CD14-positive monocyte (primary cell): Measurements from ENCODE around the gene BTAF1. TPM values are rescaled to one million over a fixed set of nuclear protein-coding genes. Genes with fewer than 3 reads are reported as not detected.

Experiments used
- DNase-seq, 3 donors: peaks; one replicate each; pipeline ENCODE4 v3.0.0-alpha.2; 2011 to 2022
- H2AFZ ChIP-seq: 2 replicates; pipeline ENCODE4 v1.6.0; 2012; ENCODE audit warnings: mild to moderate bottlenecking, low read depth, low read length, inconsistent platforms; ENCODE audit not compliant: insufficient read depth, poor library complexity, severe bottlenecking
- H3K27ac ChIP-seq, 2 donors: 1 replicate in 1 of 2; 2 replicates in 1 of 2; pipeline ENCODE4 v1.5.1; 2012 to 2013; ENCODE audit warnings: low read length in 2 of 2, control low read depth in 1 of 2, inconsistent platforms in 1 of 2, low read depth in 1 of 2, mild to moderate bottlenecking in 1 of 2
- H3K27me3 ChIP-seq, 2 donors: one replicate each; pipeline versions ENCODE4 v1.6.0 to v1.6.1; 2011 to 2013; ENCODE audit warnings: low read length in 2 of 2; ENCODE audit not compliant: control insufficient read depth in 2 of 2, insufficient read depth in 2 of 2
- H3K36me3 ChIP-seq, 2 donors: replicated peaks in 1 of 2; 1 replicate in 1 of 2; 2 replicates in 1 of 2; pipeline versions ENCODE4 v1.5.1 to v1.6.1; 2012 to 2013; ENCODE audit warnings: low read length in 2 of 2, control low read depth in 1 of 2, inconsistent platforms in 1 of 2, mild to moderate bottlenecking in 1 of 2; ENCODE audit not compliant: insufficient read depth in 2 of 2, control insufficient read depth in 1 of 2
- H3K4me1 ChIP-seq, 2 donors: 1 replicate in 1 of 2; 2 replicates in 1 of 2; pipeline versions ENCODE4 v1.5.1 to v1.6.1; 2012 to 2013; ENCODE audit warnings: low read length in 2 of 2, control low read depth in 1 of 2, inconsistent platforms in 1 of 2, mild to moderate bottlenecking in 1 of 2, moderate library complexity in 1 of 2; ENCODE audit not compliant: insufficient read depth in 2 of 2, control insufficient read depth in 1 of 2
- H3K4me2 ChIP-seq: replicated peaks from 2 replicates; pipeline ENCODE3; 2012; ENCODE audit warnings: low read length, moderate library complexity, mild to moderate bottlenecking; ENCODE audit not compliant: poor library complexity, severe bottlenecking; ENCODE audit errors: extremely low read depth
- H3K4me3 ChIP-seq, 3 experiments: fragments of 200-600 bp in 1 of 3; sonication (generic) in 1 of 3; replicated peaks in 1 of 3; 1 replicate in 2 of 3; 2 replicates in 1 of 3; pipeline ENCODE4 v1.5.1; 2011 to 2013; ENCODE audit warnings: low read length in 3 of 3, mild to moderate bottlenecking in 3 of 3, control low read depth in 2 of 3, low read depth in 2 of 3, inconsistent platforms in 1 of 3, moderate library complexity in 1 of 3
- H3K79me2 ChIP-seq: 2 replicates; pipeline ENCODE4 v1.6.0; 2012; ENCODE audit warnings: mild to moderate bottlenecking, control low read depth, inconsistent platforms, low read length, moderate library complexity; ENCODE audit not compliant: insufficient read depth
- H3K9ac ChIP-seq: 2 replicates; pipeline ENCODE4 v1.6.0; 2017; ENCODE audit warnings: low read length, mild to moderate bottlenecking; ENCODE audit not compliant: insufficient read depth, poor library complexity, severe bottlenecking
- H3K9me3 ChIP-seq, 2 donors: replicated peaks in 1 of 2; 1 replicate in 1 of 2; 2 replicates in 1 of 2; pipeline versions ENCODE4 v1.5.1 to v1.6.1; 2012 to 2013; ENCODE audit warnings: low read length in 2 of 2, control low read depth in 1 of 2; ENCODE audit not compliant: control insufficient read depth in 1 of 2, insufficient read depth in 1 of 2
- H4K20me1 ChIP-seq: 2 replicates; pipeline ENCODE4 v1.6.0; 2012; ENCODE audit warnings: mild to moderate bottlenecking, low read length, control low read depth, moderate library complexity; ENCODE audit not compliant: insufficient read depth
- H3K27ac Mint-ChIP-seq, 7 donors: one replicate each; pipeline ENCODE4 v1.8.0; 2020; ENCODE audit warnings: mild to moderate bottlenecking in 7 of 7, mixed read lengths in 7 of 7, moderate library complexity in 6 of 7, inconsistent platforms in 2 of 7
- H3K27me3 Mint-ChIP-seq, 3 donors: one replicate each; pipeline ENCODE4 v1.8.0; 2021 to 2022; ENCODE audit warnings: low read depth in 3 of 3, mild to moderate bottlenecking in 3 of 3, mixed read lengths in 3 of 3, moderate library complexity in 3 of 3, inconsistent platforms in 1 of 3
- H3K36me3 Mint-ChIP-seq, 2 donors: one replicate each; pipeline ENCODE4 v1.8.0; 2020; ENCODE audit warnings: mixed read lengths in 2 of 2, inconsistent platforms in 1 of 2, mild to moderate bottlenecking in 1 of 2
- H3K4me1 Mint-ChIP-seq: one replicate; pipeline ENCODE4 v1.8.0; 2020; ENCODE audit warnings: mild to moderate bottlenecking, mixed read lengths
- H3K4me3 Mint-ChIP-seq, 2 donors: one replicate each; pipeline ENCODE4 v1.8.0; 2020; ENCODE audit warnings: mild to moderate bottlenecking in 2 of 2, mixed read lengths in 2 of 2, moderate library complexity in 1 of 2
- H3K9me3 Mint-ChIP-seq, 7 donors: one replicate each; pipeline ENCODE4 v1.8.0; 2020 to 2022; ENCODE audit warnings: mixed read lengths in 7 of 7, mild to moderate bottlenecking in 6 of 7, moderate library complexity in 6 of 7, inconsistent platforms in 2 of 7
- CTCF ChIP-seq: fragments of 200-600 bp; IDR thresholded peaks from one replicate; pipeline ENCODE4 v1.8.0; 2022; ENCODE audit warnings: antibody characterized with exemption, mild to moderate bottlenecking
- WGBS: methylation state at CpG from one replicate; pipeline ENCODE4 v1.1.5; 2013; ENCODE audit warnings: missing lambda C conversion rate; ENCODE audit not compliant: insufficient coverage; 5-methylcytosine and 5-hydroxymethylcytosine counted together
- intact Hi-C, 2 donors: fragments of 100-400 bp; cut with micrococcal nuclease; formaldehyde crosslinking; loops; one replicate each; pipeline versions ENCODE4 v1.15.0 to v1.15.1; 2023
- polyA plus RNA-seq, 3 donors: library from polyadenylated mRNA; depleted of rRNA in 1 of 3; unstranded in 2 of 3; stranded (reverse) in 1 of 3; fragments of 300-500 nt in 2 of 3; fragments of >200 nt in 1 of 3; fragmentation: Illumina TruSeq in 2 of 3; gene quantifications; 1 replicate in 2 of 3; 2 replicates in 1 of 3; pipeline ENCODE4 v1.2.3, GENCODE V29; 2012 to 2021

BTAF1 gene
- polyA plus RNA-seq, 3 donors, result 3.7 to 59.8 (median 5.1) TPM

- TF ChIP-seq CTCF, result no peak
- no CpG with 5 or more reads among the region's 3 CpGs for WGBS
- H3K9me3 Mint-ChIP-seq, result peaks cover 0 to 6% (median 2%) of the 10 kb centered on the region in 7 donors
- DNase-seq, result no peak
- peaks cover 55 to 90% of the 10 kb centered on the region in 2 donors for H3K36me3 ChIP-seq
- no peak overlapping the region for H2AFZ ChIP-seq
- no peak overlapping the region for H3K27ac Mint-ChIP-seq
- no peak overlapping the region for H3K9ac ChIP-seq
- H3K9me3 ChIP-seq, result peaks cover 0 to 3% of the 10 kb centered on the region in 2 donors
- intact Hi-C loops, result no loop called here
- peaks cover 78 to 88% of the 10 kb centered on the region in 2 donors for H3K36me3 Mint-ChIP-seq
- no peaks in the 10 kb centered on the region for H3K4me1 ChIP-seq
- no peak overlapping the region for H3K27ac ChIP-seq
- peaks cover 0 to 1% (median 0%) of the 10 kb centered on the region in 3 donors for H3K27me3 Mint-ChIP-seq
- no peaks in the 10 kb centered on the region for H3K4me1 Mint-ChIP-seq
- no peak overlapping the region for H3K4me2 ChIP-seq
- H3K4me3 ChIP-seq, result no peak overlapping the region
- no peaks in the 10 kb centered on the region for H3K79me2 ChIP-seq
- H4K20me1 ChIP-seq, result no peaks in the 10 kb centered on the region
- no peak overlapping the region for H3K4me3 Mint-ChIP-seq
- H3K27me3 ChIP-seq, result no peaks in the 10 kb centered on the region
Measured at GRCh38 chr10:92001581-92001980, 78.0 kb downstream of the BTAF1 start.

DNA sequence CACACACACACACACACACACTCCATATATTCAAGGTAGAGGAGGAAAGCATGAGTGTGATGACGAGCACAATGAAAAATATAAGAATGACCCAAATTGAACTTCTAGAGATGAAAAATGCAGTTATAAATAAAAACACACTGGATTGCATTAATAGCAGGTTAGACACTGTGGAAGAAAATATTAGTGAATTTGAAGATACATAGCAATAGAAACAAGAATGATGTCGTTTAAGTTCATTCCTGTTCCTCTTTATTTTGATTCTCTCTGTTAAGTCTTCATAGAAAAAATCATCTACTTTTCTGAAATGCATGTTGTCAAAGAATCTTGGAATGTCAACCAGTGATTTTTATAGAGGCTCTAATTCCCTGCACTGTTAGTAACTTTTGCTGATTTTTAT, 78.4 kb downstream of the BTAF1 start:
- peaks cover 0 to 1% (median 0%) of the 10 kb centered on the region in 3 donors for H3K27me3 Mint-ChIP-seq
- Histone ChIP-seq H3K4me3 (no peak overlapping the region), H3K27me3 (no peaks in the 10 kb centered on the region), H3K4me2 (no peak overlapping the region), H3K9ac (no peak overlapping the region), H2AFZ (no peak overlapping the region), H4K20me1 (no peaks in the 10 kb centered on the region), H3K79me2 (no peaks in the 10 kb centered on the region), H3K27ac (no peak overlapping the region), H3K4me1 (no peaks in the 10 kb centered on the region), H3K36me3 (peaks cover 54 to 90% of the 10 kb centered on the region in 2 donors), H3K9me3 (peaks cover 0 to 3% of the 10 kb centered on the region in 2 donors)
- H3K4me1 Mint-ChIP-seq, result no peaks in the 10 kb centered on the region
- no peak overlapping the region for H3K4me3 Mint-ChIP-seq
- H3K36me3 Mint-ChIP-seq, result peaks cover 78 to 90% of the 10 kb centered on the region in 2 donors
- peaks cover 0 to 6% (median 2%) of the 10 kb centered on the region in 7 donors for H3K9me3 Mint-ChIP-seq
- DNase-seq, result no peak
- intact Hi-C loops, result no loop called here
- TF ChIP-seq CTCF, result no peak
- WGBS, result no CpG with 5 or more reads among the region's 2 CpGs
- H3K27ac Mint-ChIP-seq, result no peak overlapping the region
